Spleen (tissue), 11 donors: ENCODE measurements around the gene UNC119. TPM values are rescaled to one million over a fixed set of nuclear protein-coding genes. Genes with fewer than 3 reads are reported as not detected.
A peak's percentile ranks its signal among the peaks of the same experiment; 100 is the strongest.

Experiments
- DNase-seq: peaks from one replicate; pipeline ENCODE4 v3.0.0-alpha.2; 2020
- H3K27ac ChIP-seq, 8 donors: fragments of 200-600 bp; sonication (generic) in 7 of 8; 1 replicate in 4 of 8; 2 replicates in 4 of 8; pipeline versions ENCODE4 v1.5.0 to v1.8.0; 2016 to 2021; ENCODE audit warnings: inconsistent platforms in 4 of 8, mild to moderate bottlenecking in 4 of 8, moderate library complexity in 1 of 8
- H3K27me3 ChIP-seq, 7 donors: fragments of 200-600 bp; sonication (generic) in 6 of 7; replicated peaks in 1 of 7; 1 replicate in 4 of 7; 2 replicates in 3 of 7; pipeline versions ENCODE4 v1.5.0 to v1.8.0; 2016 to 2021; ENCODE audit warnings: inconsistent platforms in 3 of 7, mild to moderate bottlenecking in 1 of 7
- H3K36me3 ChIP-seq, 6 donors: fragments of 200-600 bp; sonication (generic) in 5 of 6; 1 replicate in 4 of 6; 2 replicates in 2 of 6; pipeline versions ENCODE4 v1.5.0 to v1.8.0; 2016 to 2021; ENCODE audit warnings: inconsistent platforms in 2 of 6
- H3K4me1 ChIP-seq, 6 donors: fragments of 200-600 bp; sonication (generic) in 5 of 6; 1 replicate in 3 of 6; 2 replicates in 3 of 6; pipeline versions ENCODE4 v1.5.0 to v1.8.0; 2016 to 2021; ENCODE audit warnings: inconsistent platforms in 3 of 6
- H3K4me3 ChIP-seq, 8 donors: fragments of 200-600 bp; sonication (generic) in 7 of 8; 1 replicate in 4 of 8; 2 replicates in 4 of 8; pipeline versions ENCODE4 v1.5.0 to v1.8.0; 2016 to 2021; ENCODE audit warnings: inconsistent platforms in 4 of 8, mild to moderate bottlenecking in 4 of 8, moderate library complexity in 2 of 8
- H3K9me3 ChIP-seq, 8 donors: fragments of 200-600 bp; sonication (generic) in 7 of 8; 1 replicate in 4 of 8; 2 replicates in 4 of 8; pipeline versions ENCODE4 v1.5.0 to v1.8.0; 2016 to 2021; ENCODE audit warnings: inconsistent platforms in 4 of 8
- POLR2A ChIP-seq, 3 donors: fragments of 450-650 bp; IDR thresholded peaks; one replicate each; pipeline ENCODE4 v1.5.1; 2017; ENCODE audit warnings: antibody characterized with exemption in 3 of 3, mild to moderate bottlenecking in 1 of 3
- POLR2AphosphoS5 ChIP-seq, 3 donors: sonication (generic); formaldehyde crosslinking; IDR thresholded peaks; one replicate each; pipeline ENCODE4 v1.5.1; 2017; ENCODE audit warnings: antibody characterized with exemption in 3 of 3
- WGBS, 5 donors: extraction: QIAGEN DNeasy Blood & Tissue Kit in 3 of 5; methylation state at CpG; one replicate each; pipeline versions ENCODE4 v1.1.5 to v1.1.7; 2013 to 2018; 5-methylcytosine and 5-hydroxymethylcytosine counted together
- intact Hi-C: fragments of 100-400 bp; cut with DNase I; formaldehyde crosslinking; loops from one replicate; pipeline ENCODE4 v1.15.0; 2023; ENCODE audit warnings: low total_unique reads
- polyA plus RNA-seq, 3 donors: library from polyadenylated mRNA; stranded (reverse); fragments of 200-250 nt; gene quantifications; one replicate each; pipeline ENCODE4 v1.2.1, GENCODE V29; 2013
- total RNA-seq, 7 donors: library from RNA; depleted of rRNA in 3 of 7; stranded (reverse); fragments of >200 nt in 3 of 7; fragmentation: NEBNext Ultra II Directional in 4 of 7; extraction: Animal tissue kit (Norgen Biotek cat#: 25700) in 4 of 7; gene quantifications; one replicate each; pipeline versions ENCODE4 v1.1.0 to v1.2.1, GENCODE V29; 2016 to 2021
- TF ChIP-seq, protein P1 (sequence below), 11 experiments: fragments of 200-600 bp in 7 of 11; fragments of 450-650 bp in 4 of 11; sonication (generic) in 4 of 11; IDR thresholded peaks in 8 of 11; conservative IDR thresholded peaks in 3 of 11; 1 replicate in 7 of 11; 2 replicates in 4 of 11; pipeline versions ENCODE4 v1.4.0 to v1.8.0; 2016 to 2021; ENCODE audit warnings: antibody characterized with exemption in 11 of 11, inconsistent platforms in 4 of 11, mild to moderate bottlenecking in 1 of 11
- donor health status: healthy with polysubstance abuse.
- donor health status: DM: no; HTN: no; CAD: no; lungs with moderate emphysema.
- donor health status: DM: no; HTN: no; CAD: no.
- donor health status: Bipolar disorder and iron deficiency.
- donor health status: healthy.
- donor health status: DM: no; HTN: no; CAD: no.
- donor health status: DM: yes; HTN: yes; CAD: no.

UNC119 gene
- total and polyA plus RNA-seq, 10 donors, result 41.5 to 76.0 (median 62.4) TPM

DNA sequence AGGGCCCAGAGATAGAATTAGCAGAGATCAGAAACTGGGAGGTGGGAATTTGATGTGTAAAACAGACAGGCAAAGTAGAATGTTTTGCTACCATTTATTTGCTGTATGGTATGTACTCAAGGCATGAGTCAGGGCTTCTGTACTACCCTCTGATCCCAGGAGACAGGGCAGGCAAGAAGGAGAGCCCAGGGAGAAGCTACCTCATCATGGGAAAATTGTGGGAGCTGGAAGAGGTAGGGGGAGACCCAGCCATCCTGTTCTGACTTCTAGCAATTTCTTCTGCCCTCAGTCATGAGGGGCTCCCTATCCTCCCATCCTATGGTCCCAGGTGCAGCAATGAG, 20.6 kb upstream of the UNC119 start:
- Histone ChIP-seq H3K27me3 (no peaks in the 10 kb centered on the region), H3K27ac (no peak overlapping the region), H3K36me3 (peaks cover 0 to 11% (median 0%) of the 10 kb centered on the region in 6 donors), H3K4me1 (peaks cover 22 to 75% (median 57%) of the 10 kb centered on the region in 6 donors), H3K4me3 (no peak overlapping the region), H3K9me3 (no peaks in the 10 kb centered on the region)
- intact Hi-C loops, result no loop called here
- DNase-seq, result no peak
- TF ChIP-seq, protein P1, sequence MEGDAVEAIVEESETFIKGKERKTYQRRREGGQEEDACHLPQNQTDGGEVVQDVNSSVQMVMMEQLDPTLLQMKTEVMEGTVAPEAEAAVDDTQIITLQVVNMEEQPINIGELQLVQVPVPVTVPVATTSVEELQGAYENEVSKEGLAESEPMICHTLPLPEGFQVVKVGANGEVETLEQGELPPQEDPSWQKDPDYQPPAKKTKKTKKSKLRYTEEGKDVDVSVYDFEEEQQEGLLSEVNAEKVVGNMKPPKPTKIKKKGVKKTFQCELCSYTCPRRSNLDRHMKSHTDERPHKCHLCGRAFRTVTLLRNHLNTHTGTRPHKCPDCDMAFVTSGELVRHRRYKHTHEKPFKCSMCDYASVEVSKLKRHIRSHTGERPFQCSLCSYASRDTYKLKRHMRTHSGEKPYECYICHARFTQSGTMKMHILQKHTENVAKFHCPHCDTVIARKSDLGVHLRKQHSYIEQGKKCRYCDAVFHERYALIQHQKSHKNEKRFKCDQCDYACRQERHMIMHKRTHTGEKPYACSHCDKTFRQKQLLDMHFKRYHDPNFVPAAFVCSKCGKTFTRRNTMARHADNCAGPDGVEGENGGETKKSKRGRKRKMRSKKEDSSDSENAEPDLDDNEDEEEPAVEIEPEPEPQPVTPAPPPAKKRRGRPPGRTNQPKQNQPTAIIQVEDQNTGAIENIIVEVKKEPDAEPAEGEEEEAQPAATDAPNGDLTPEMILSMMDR (IDR thresholded peaks at IDR 0.05 in 8 of 11, conservative IDR thresholded peaks at IDR 0.05 in 3 of 11), result no peak
- TF ChIP-seq POLR2AphosphoS5 (IDR thresholded peaks at IDR 0.05) (no peak), POLR2A (IDR thresholded peaks at IDR 0.05) (no peak)

GRCh38 chr17:28572259-28573039, 20.0 kb upstream of the UNC119 start:
- H3K4me1 ChIP-seq, result peaks cover 28 to 77% (median 60%) of the 10 kb centered on the region in 6 donors
- 76 to 85% (median 82%) methylated on average over 5 of the region's 5 CpGs for WGBS, 5 donors
- H3K27ac ChIP-seq, result peak overlapping the region in 5 of 8 donors; percentile 87 to 92 (median 92)
- intact Hi-C loops, result no loop called here
- peak overlapping the region in 6 of 8 donors; percentile 69 to 97 (median 92) for H3K4me3 ChIP-seq
- no peak for DNase-seq
- no peaks in the 10 kb centered on the region for H3K27me3 ChIP-seq
- TF ChIP-seq, protein P1 (IDR thresholded peaks at IDR 0.05 in 8 of 11, conservative IDR thresholded peaks at IDR 0.05 in 3 of 11), result no peak
- TF ChIP-seq POLR2A (IDR thresholded peaks at IDR 0.05) (no peak), POLR2AphosphoS5 (IDR thresholded peaks at IDR 0.05) (no peak)
- H3K9me3 ChIP-seq, result no peaks in the 10 kb centered on the region
- peaks cover 0 to 8% (median 0%) of the 10 kb centered on the region in 6 donors for H3K36me3 ChIP-seq

- Histone ChIP-seq H3K27me3 (no peaks in the 10 kb centered on the region), H3K4me1 (peaks cover 33 to 77% (median 61%) of the 10 kb centered on the region in 6 donors), H3K27ac (peak within 1 kb of the TSS; percentile 67 to 92 (median 88)), H3K9me3 (no peaks in the 10 kb centered on the region), H3K4me3 (peak within 1 kb of the TSS; percentile 63 to 97 (median 89)), H3K36me3 (peaks cover 0 to 11% (median 0%) of the 10 kb centered on the region in 6 donors)
- 0 to 2% (median 1%) methylated on average over 36 to 49 of the region's 49 CpGs for WGBS, 5 donors
- peak; percentile 99 for DNase-seq
- intact Hi-C loops, result no loop called here
- TF ChIP-seq POLR2A (IDR thresholded peaks at IDR 0.05) (peak in 2 of 3 donors; percentile 32 to 57), POLR2AphosphoS5 (IDR thresholded peaks at IDR 0.05) (peak; percentile 92 to 96 (median 95))
- TF ChIP-seq, protein P1 (IDR thresholded peaks at IDR 0.05 in 8 of 11, conservative IDR thresholded peaks at IDR 0.05 in 3 of 11), result peak in 1 of 11 experiments; percentile 25
These were observed 19.1 kb upstream of the UNC119 start, which contains the start of gene PIGS for GRCh38 chr17:28571361-28572122. PIGS (minus strand) TSS chr17:28571524; CDS start chr17:28571496, 28 bp downstream.
